Ovary (tissue), 9 donors: ENCODE data around the gene UGT1A3. TPM values are rescaled to one million over a fixed set of nuclear protein-coding genes. Genes with fewer than 3 reads are reported as not detected.

Source experiments
- DNase-seq, 5 donors: peaks; one replicate each; pipeline ENCODE4 v3.0.0-alpha.2; 2019 to 2020
- H3K27ac ChIP-seq, 2 donors: fragments of 200-600 bp; one replicate each; pipeline versions ENCODE4 v1.5.1 to v1.8.0; 2019 to 2022
- H3K27me3 ChIP-seq: fragments of 200-600 bp; one replicate; pipeline ENCODE4 v1.8.0; 2022
- H3K36me3 ChIP-seq: fragments of 200-600 bp; sonication (generic); one replicate; pipeline ENCODE4 v1.5.1; 2019
- H3K4me1 ChIP-seq: one replicate; pipeline ENCODE4 v1.8.1; 2013; ENCODE audit warnings: mild to moderate bottlenecking, moderate library complexity; ENCODE audit not compliant: insufficient read depth
- H3K4me3 ChIP-seq: fragments of 200-600 bp; sonication (generic); one replicate; pipeline ENCODE4 v1.5.1; 2017
- H3K9me3 ChIP-seq, 2 donors: fragments of 200-600 bp in 1 of 2; sonication (generic) in 1 of 2; one replicate each; pipeline versions ENCODE4 v1.5.1 to v1.8.1; 2013 to 2019; ENCODE audit warnings: mild to moderate bottlenecking in 1 of 2, moderate library complexity in 1 of 2
- CTCF ChIP-seq, 3 donors: fragments of 450-650 bp in 2 of 3; fragments of 200-600 bp in 1 of 3; IDR thresholded peaks; one replicate each; pipeline versions ENCODE4 v1.5.1 to v1.8.0; 2016 to 2022; ENCODE audit warnings: antibody characterized with exemption in 3 of 3, mild to moderate bottlenecking in 1 of 3
- EP300 ChIP-seq: sonication (generic); formaldehyde crosslinking; IDR thresholded peaks from one replicate; pipeline ENCODE4 v1.6.1; 2017; ENCODE audit warnings: antibody characterized with exemption
- POLR2A ChIP-seq: fragments of 450-650 bp; IDR thresholded peaks from one replicate; pipeline ENCODE4 v1.6.1; 2017; ENCODE audit warnings: antibody characterized with exemption, mild to moderate bottlenecking, moderate library complexity
- WGBS, 3 donors: extraction: QIAGEN DNeasy Blood & Tissue Kit in 1 of 3; methylation state at CpG; one replicate each; pipeline versions ENCODE4 v1.1.5 to v1.1.7; 2013 to 2017; 5-methylcytosine and 5-hydroxymethylcytosine counted together
- intact Hi-C, 4 donors: fragments of 100-400 bp; cut with DNase I; formaldehyde crosslinking; loops; one replicate each; pipeline versions ENCODE4 v1.11.0 to v1.15.1; 2022 to 2023
- polyA plus RNA-seq, 2 donors: library from polyadenylated mRNA; stranded (reverse); fragments of 200-250 nt in 1 of 2; fragments of 350-450 nt in 1 of 2; fragmentation: Illumina TruSeq in 1 of 2; extraction: RNeasy Lipid Tissue Mini Kit (QIAGEN cat#74804) in 1 of 2; gene quantifications; one replicate each; pipeline ENCODE4 v1.2.3, GENCODE V29; 2013 to 2014
- total RNA-seq, 7 donors: library from RNA; depleted of rRNA in 2 of 7; stranded (reverse); fragments of >200 nt in 2 of 7; fragmentation: NEBNext Ultra II Directional in 3 of 7; extraction: Animal tissue kit (Norgen Biotek cat#: 25700) in 3 of 7; gene quantifications; one replicate each; pipeline versions ENCODE4 v1.1.0 to v1.2.4, GENCODE V29; 2016 to 2023
- donor health status: DM: no; HTN: no; CAD: no; lungs with moderate emphysema.
- donor health status: DM: no; HTN: no; CAD: no.
- donor health status: Bipolar disorder and iron deficiency.
- donor health status: DM: yes; HTN: yes; CAD: no.
- donor health status: DM: no; HTN: no; CAD: no.
- donor health status: DM: yes; HTN: yes; CAD: no.

UGT1A3 gene
- total and polyA plus RNA-seq, 9 donors, result not detected

DNA sequence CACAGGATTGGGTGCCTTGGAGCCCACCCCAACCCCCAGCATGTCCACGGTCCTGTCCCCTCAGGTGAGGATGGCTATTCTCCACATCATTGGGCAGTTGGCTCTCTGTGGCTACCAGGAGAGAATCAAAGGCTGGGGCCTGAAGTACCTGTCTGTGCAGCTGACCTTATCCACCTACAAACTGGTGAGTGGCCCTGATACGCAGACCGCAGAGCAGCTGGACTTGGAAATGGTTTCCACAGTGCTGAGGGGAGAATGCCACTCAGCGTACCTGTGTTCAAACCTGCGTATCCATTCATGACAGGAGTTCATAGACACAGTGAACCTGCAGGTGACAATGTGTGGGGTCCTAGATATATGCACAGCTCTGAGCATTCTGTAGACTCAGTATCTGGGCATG is 70.9 kb downstream of the UGT1A3 start:
- no peaks in the 10 kb centered on the region for H3K36me3 ChIP-seq
- no peaks in the 10 kb centered on the region for H3K27me3 ChIP-seq
- intact Hi-C loops, result no loop called here
- TF ChIP-seq EP300 (no peak), POLR2A (no peak), CTCF (IDR thresholded peaks at IDR 0.05) (no peak)
- H3K4me1 ChIP-seq, result no peaks in the 10 kb centered on the region
- H3K4me3 ChIP-seq, result no peak overlapping the region
- WGBS, 3 donors, result 39 to 82% (median 42%) methylated on average over 5 of the region's 5 CpGs
- peak in 2 of 5 donors; percentile 3 to 7 for DNase-seq
- H3K27ac ChIP-seq, result no peak overlapping the region
- no peaks in the 10 kb centered on the region for H3K9me3 ChIP-seq

GRCh38 chr2:233800208-233800607 is 71.4 kb downstream of the UGT1A3 start:
- Histone ChIP-seq H3K9me3 (no peaks in the 10 kb centered on the region), H3K4me3 (no peak overlapping the region), H3K36me3 (no peaks in the 10 kb centered on the region), H3K27ac (no peak overlapping the region), H3K4me1 (no peaks in the 10 kb centered on the region), H3K27me3 (no peaks in the 10 kb centered on the region)
- TF ChIP-seq POLR2A, result no peak
- no peak for TF ChIP-seq CTCF (IDR thresholded peaks at IDR 0.05)
- no peak for TF ChIP-seq EP300
- 71 to 79% (median 78%) methylated on average over 7 of the region's 7 CpGs for WGBS, 3 donors
- DNase-seq, result peak in 1 of 5 donors; percentile 9
- intact Hi-C loops, result no loop called here

DNA sequence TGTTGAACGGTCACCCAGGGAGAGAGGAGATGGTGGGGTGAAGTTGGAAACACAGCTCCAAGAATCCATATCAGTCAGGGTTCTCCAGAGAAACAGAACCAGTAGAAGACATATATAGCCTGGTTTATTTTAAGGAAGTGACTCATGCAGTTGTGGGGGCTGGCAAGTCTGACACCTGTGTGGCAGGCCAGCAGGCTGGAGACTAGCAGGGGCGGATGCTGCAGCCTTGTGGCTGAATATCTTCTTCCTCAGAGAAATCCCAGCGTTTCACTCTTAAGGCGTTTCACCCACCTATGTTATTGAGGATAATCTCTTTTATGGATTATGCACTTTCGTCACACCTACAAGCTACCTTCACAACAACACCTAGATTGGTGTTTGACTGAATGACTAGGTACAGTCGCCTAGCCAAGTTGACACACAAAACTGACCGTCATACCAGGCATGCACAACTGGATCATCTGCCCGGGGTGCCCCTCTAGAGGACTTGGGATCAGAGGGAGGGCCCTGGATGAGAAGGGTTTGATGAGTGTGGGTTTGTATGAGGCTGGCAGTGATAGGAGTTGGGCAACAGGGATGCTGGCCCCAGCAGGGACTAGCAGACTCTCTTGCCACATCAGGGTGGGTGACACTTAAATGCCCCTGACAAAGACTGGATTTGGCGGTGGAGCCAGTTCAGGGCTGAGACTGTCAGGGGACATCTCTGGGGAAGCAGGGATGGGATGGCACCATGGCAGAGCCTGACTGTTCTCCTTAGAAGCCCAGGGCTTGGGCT is 72.7 kb downstream of the UGT1A3 start:
- Histone ChIP-seq H3K27ac (no peak overlapping the region), H3K9me3 (no peaks in the 10 kb centered on the region), H3K4me1 (no peaks in the 10 kb centered on the region), H3K27me3 (no peaks in the 10 kb centered on the region), H3K4me3 (no peak overlapping the region), H3K36me3 (no peaks in the 10 kb centered on the region)
- DNase-seq, result peak in 2 of 5 donors; percentile 3 to 7
- WGBS, 3 donors, result 74 to 79% (median 77%) methylated on average over 9 of the region's 9 CpGs
- intact Hi-C loops, result no loop called here
- TF ChIP-seq EP300 (no peak), CTCF (IDR thresholded peaks at IDR 0.05) (no peak), POLR2A (no peak)

- H3K36me3 ChIP-seq, result no peaks in the 10 kb centered on the region
- H3K9me3 ChIP-seq, result no peaks in the 10 kb centered on the region
- intact Hi-C loops, result no loop called here
- H3K27me3 ChIP-seq, result no peaks in the 10 kb centered on the region
- H3K27ac ChIP-seq, result no peak overlapping the region
- DNase-seq, result peak in 1 of 5 donors; percentile 17
- no peaks in the 10 kb centered on the region for H3K4me1 ChIP-seq
- WGBS, 3 donors, result 46 to 70% (median 61%) methylated on average over 3 of the region's 3 CpGs
- no peak for TF ChIP-seq POLR2A
- no peak for TF ChIP-seq EP300
- no peak for TF ChIP-seq CTCF (IDR thresholded peaks at IDR 0.05)
- no peak overlapping the region for H3K4me3 ChIP-seq
Measured at GRCh38 chr2:233802132-233802815, 73.4 kb downstream of the UGT1A3 start.
